Mucosa of descending colon (tissue), 3 donors: ENCODE results near the gene ASB13. TPM values are rescaled to one million over a fixed set of nuclear protein-coding genes. Genes with fewer than 3 reads are reported as not detected.

Source experiments
- ATAC-seq: fragments of 200-7000 bp; cut with Tn5 transposase; one replicate; pipeline ENCODE4 v1.9.1; 2020; ENCODE audit warnings: mild to moderate bottlenecking, moderate library complexity
- DNase-seq, 3 donors: peaks; one replicate each; pipeline ENCODE4 v3.0.0-alpha.2; 2020
- H3K36me3 ChIP-seq: fragments of 200-600 bp; one replicate; pipeline ENCODE4 v1.8.0; 2021; ENCODE audit warnings: low read depth, mild to moderate bottlenecking
- H3K4me1 ChIP-seq: fragments of 200-600 bp; one replicate; pipeline ENCODE4 v1.8.0; 2021; ENCODE audit warnings: low read depth, mild to moderate bottlenecking
- H3K4me3 ChIP-seq: fragments of 200-600 bp; one replicate; pipeline ENCODE4 v1.8.0; 2021; ENCODE audit warnings: mild to moderate bottlenecking
- H3K9me3 ChIP-seq: fragments of 200-600 bp; one replicate; pipeline ENCODE4 v1.8.0; 2021; ENCODE audit warnings: mild to moderate bottlenecking
- CTCF ChIP-seq: fragments of 200-600 bp; IDR thresholded peaks from one replicate; pipeline ENCODE4 v1.8.0; 2022; ENCODE audit warnings: antibody characterized with exemption, mild to moderate bottlenecking
- intact Hi-C, 2 donors: fragments of 100-400 bp; cut with DNase I in 1 of 2; cut with micrococcal nuclease in 1 of 2; formaldehyde crosslinking; loops; one replicate each; pipeline versions ENCODE4 v1.11.0 to v1.11.1; 2022; cut with DNase I, micrococcal nuclease
- total RNA-seq, 3 donors: library from RNA; stranded (reverse); fragmentation: NEBNext Ultra II Directional in 2 of 3; extraction: Animal tissue kit (Norgen Biotek cat#: 25700) in 2 of 3; gene quantifications; one replicate each; pipeline versions ENCODE4 v1.2.1 to v1.2.4, GENCODE V29; 2021 to 2023
- donor health status: DM: no; HTN: no; CAD: no; lungs with moderate emphysema.
- donor health status: DM: no; HTN: no; CAD: no.
- donor health status: DM: no; HTN: yes; CAD: no.

The ASB13 gene
- total RNA-seq, 3 donors from 2014 or later: 34.6 to 76.1 (median 50.5) TPM

- no peaks in the 10 kb centered on the region for H3K36me3 ChIP-seq
- ATAC-seq (no peak), DNase-seq (no peak)
- no peaks in the 10 kb centered on the region for H3K9me3 ChIP-seq
- no peak overlapping the region for H3K4me3 ChIP-seq
- peaks cover 7% of the 10 kb centered on the region for H3K4me1 ChIP-seq
- no peak for TF ChIP-seq CTCF
- intact Hi-C loops: no loop called here
Observed at GRCh38 chr10:5681930-5682329, 15.5 kb upstream of the ASB13 start.

- no peaks in the 10 kb centered on the region for H3K36me3 ChIP-seq
- TF ChIP-seq CTCF: no peak
- intact Hi-C loops: no loop called here
- no peak for DNase-seq
- H3K9me3 ChIP-seq: no peaks in the 10 kb centered on the region
- H3K4me1 ChIP-seq: no peaks in the 10 kb centered on the region
- ATAC-seq: no peak
- no peak overlapping the region for H3K4me3 ChIP-seq
Observed at GRCh38 chr10:5679606-5680005, 13.2 kb upstream of the ASB13 start.

DNA sequence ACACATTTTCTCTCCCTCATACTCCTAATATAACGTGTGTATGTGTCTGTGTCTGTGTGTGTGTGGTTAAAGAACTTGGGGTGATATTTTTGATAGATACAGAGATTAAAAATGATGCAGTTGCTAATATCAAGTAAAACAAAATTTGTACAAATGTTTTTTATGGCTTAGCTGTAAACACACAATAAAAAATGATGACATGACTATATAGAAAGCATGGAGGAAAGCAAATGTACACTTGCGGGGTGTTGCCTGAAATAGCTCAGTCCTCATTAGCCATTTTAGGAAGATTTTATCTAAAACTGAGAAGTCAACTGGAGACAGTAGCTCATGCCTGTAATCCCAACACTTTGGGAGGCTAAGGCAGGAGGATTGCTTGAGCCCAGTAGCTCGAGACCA, 12.6 kb upstream of the ASB13 start:
- ATAC-seq (no peak), DNase-seq (no peak)
- TF ChIP-seq CTCF: no peak
- intact Hi-C loops: no loop called here
- H3K36me3 ChIP-seq: no peaks in the 10 kb centered on the region
- H3K4me3 ChIP-seq: no peak overlapping the region
- H3K9me3 ChIP-seq: peaks cover 4% of the 10 kb centered on the region
- H3K4me1 ChIP-seq: no peaks in the 10 kb centered on the region

DNA sequence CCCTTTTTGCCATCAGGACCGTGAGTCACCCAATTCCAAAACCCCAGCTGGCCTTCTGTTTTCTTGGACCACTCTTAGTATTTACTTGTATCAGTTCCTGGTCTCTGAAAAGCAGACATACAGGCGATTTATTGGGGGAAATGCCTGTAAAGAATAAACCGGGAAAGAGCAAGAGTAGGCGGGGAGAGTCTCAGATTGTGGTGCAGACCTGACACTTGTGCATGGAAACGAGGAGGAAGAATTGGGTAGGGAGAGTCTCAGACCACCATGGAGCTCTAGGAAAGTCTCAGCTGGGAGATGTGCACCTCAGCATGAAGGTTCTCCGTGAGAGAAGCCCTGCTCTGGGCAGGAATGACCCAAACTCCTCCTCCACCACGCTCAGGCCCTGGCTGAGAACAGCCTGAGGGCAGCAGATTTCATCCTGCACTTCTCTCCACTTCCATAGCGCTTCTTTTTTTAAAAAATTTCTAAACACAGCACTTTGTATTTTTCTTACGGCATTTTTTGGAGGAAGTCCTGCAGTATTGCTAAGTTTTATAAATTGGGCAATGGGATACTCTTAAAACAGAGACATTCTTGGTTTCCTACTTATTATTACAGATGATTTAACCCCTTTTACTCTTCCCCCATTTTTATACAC, 12.1 kb upstream of the ASB13 start:
- ATAC-seq (no peak), DNase-seq (no peak)
- Histone ChIP-seq H3K4me3 (no peak overlapping the region), H3K4me1 (no peaks in the 10 kb centered on the region), H3K9me3 (peaks cover 4% of the 10 kb centered on the region), H3K36me3 (no peaks in the 10 kb centered on the region)
- no peak for TF ChIP-seq CTCF
- intact Hi-C loops: no loop called here

GRCh38 chr10:5670662-5671375, 4.4 kb upstream of the ASB13 start:
- peaks cover 9% of the 10 kb centered on the region for H3K4me1 ChIP-seq
- DNase-seq: no peak
- no peak overlapping the region for H3K4me3 ChIP-seq
- ATAC-seq: no peak
- TF ChIP-seq CTCF: no peak
- no peaks in the 10 kb centered on the region for H3K36me3 ChIP-seq
- H3K9me3 ChIP-seq: peaks cover 4% of the 10 kb centered on the region
- intact Hi-C loops: no loop called here
